ENCODE data around the gene HOXD10.

HOXD10 gene

GRCh38 chr2:176123411-176124109, 7.0 kb downstream of the HOXD10 start:
- no peak for DNase-seq (ENCODE audit: low read depth)

- DNase-seq (ENCODE audit: low read depth), result no peak
Measured at GRCh38 chr2:176124110-176124946, 7.8 kb downstream of the HOXD10 start.

GRCh38 chr2:176124947-176125771, 8.6 kb downstream of the HOXD10 start:
- DNase-seq (ENCODE audit: low read depth), result no peak

GRCh38 chr2:176125772-176126054, 9.1 kb downstream of the HOXD10 start:
- DNase-seq (ENCODE audit: low read depth), result no peak

GRCh38 chr2:176126929-176127773, 10.6 kb downstream of the HOXD10 start:
- DNase-seq (ENCODE audit: low read depth), result peak; percentile 49

GRCh38 chr2:176127774-176128072, 11.1 kb downstream of the HOXD10 start:
- DNase-seq (ENCODE audit: low read depth), result no peak

- DNase-seq (ENCODE audit: low read depth), result no peak
Measured at GRCh38 chr2:176128172-176128981, 11.8 kb downstream of the HOXD10 start.

- DNase-seq (ENCODE audit: low read depth), result no peak
Measured at GRCh38 chr2:176128982-176129796, 12.6 kb downstream of the HOXD10 start, which contains the start of gene HOXD8. HOXD8 (plus strand) TSS chr2:176129705; CDS start chr2:176130367, 662 bp downstream.

GRCh38 chr2:176129813-176130146, 13.2 kb downstream of the HOXD10 start:
- DNase-seq (ENCODE audit: low read depth), result no peak

- DNase-seq (ENCODE audit: low read depth), result no peak
Measured at GRCh38 chr2:176130147-176130956, 13.8 kb downstream of the HOXD10 start.

- DNase-seq (ENCODE audit: low read depth), result no peak
Measured at GRCh38 chr2:176130957-176131847, 14.6 kb downstream of the HOXD10 start.

- no peak for DNase-seq (ENCODE audit: low read depth)
Measured at GRCh38 chr2:176131848-176132158, 15.2 kb downstream of the HOXD10 start.

GRCh38 chr2:176132205-176133171, 15.9 kb downstream of the HOXD10 start:
- no peak for DNase-seq (ENCODE audit: low read depth)

- no peak for DNase-seq (ENCODE audit: low read depth)
Measured at GRCh38 chr2:176133389-176133788, 16.8 kb downstream of the HOXD10 start.

GRCh38 chr2:176134035-176134434, 17.5 kb downstream of the HOXD10 start:
- no peak for DNase-seq (ENCODE audit: low read depth)

- DNase-seq (ENCODE audit: low read depth), result no peak
Measured at GRCh38 chr2:176135035-176135440, 18.5 kb downstream of the HOXD10 start.

All from stimulated activated CD4-positive, alpha-beta T cell treated with anti-CD3 and anti-CD28 coated beads, Interleukin-2, amount 100 ng/mL, for 4 hours (primary cell).